Panc1 (cell line): ENCODE results near the gene PDE3A. TPM values are rescaled to one million over a fixed set of nuclear protein-coding genes. Genes with fewer than 3 reads are reported as not detected.

ENCODE experiments used
- ATAC-seq: fragments of 200-7000 bp; cut with Tn5 transposase; 2 replicates; pipeline ENCODE4 v1.9.1; 2020; ENCODE audit warnings: mild to moderate bottlenecking, moderate library complexity
- BruUV-seq: library from RNA; stranded (reverse); fragments of 400-500 nt; replicated peaks from 2 replicates; lab custom pipeline; 2021; lab: Mats Ljungman, UMichigan
- CTCF ChIA-PET: fragments of 300-600 bp; sonication (Branson Sonifier 250); formaldehyde crosslinking; loops from one replicate; lab custom pipeline; 2022; ENCODE audit warnings: antibody characterized with exemption; lab: Charles Lee
- POLR2A ChIA-PET: fragments of 300-600 bp; sonication (Branson Sonifier 250); formaldehyde crosslinking; loops from one replicate; lab custom pipeline; 2022; ENCODE audit warnings: antibody characterized with exemption; lab: Charles Lee
- DNase-seq: peaks from one replicate; pipeline ENCODE4 v3.0.0-alpha.2; 2010; ENCODE audit warnings: low read depth, low spot score
- H3K27ac ChIP-seq: 2 replicates; pipeline ENCODE4 v1.5.1; 2011; ENCODE audit warnings: mild to moderate bottlenecking, low read length, inconsistent platforms
- H3K27me3 ChIP-seq: fragments of 200-500 bp; sonication (Bioruptor generic); 2 replicates; pipeline ENCODE4 v1.6.0; 2014; ENCODE audit warnings: low read length, inconsistent platforms; ENCODE audit not compliant: control insufficient read depth, insufficient read depth
- H3K36me3 ChIP-seq: fragments of 200-500 bp; sonication (Bioruptor generic); 2 replicates; pipeline ENCODE4 v1.5.1; 2014; ENCODE audit warnings: inconsistent platforms, mild to moderate bottlenecking, low read length, moderate library complexity; ENCODE audit not compliant: control insufficient read depth, insufficient read depth
- H3K4me1 ChIP-seq: 2 replicates; pipeline ENCODE4 v1.5.1; 2011; ENCODE audit warnings: inconsistent platforms, mild to moderate bottlenecking, low read length, moderate library complexity; ENCODE audit not compliant: control insufficient read depth, insufficient read depth
- H3K4me3 ChIP-seq, 2 experiments: 2 replicates each; pipeline ENCODE4 v1.5.1; 2011 to 2012; ENCODE audit warnings: low read depth in 2 of 2, low read length in 2 of 2, mild to moderate bottlenecking in 2 of 2, inconsistent platforms in 1 of 2, moderate library complexity in 1 of 2
- H3K9me3 ChIP-seq: fragments of 200-500 bp; sonication (Bioruptor generic); 2 replicates; pipeline ENCODE4 v1.5.1; 2014; ENCODE audit warnings: low read depth, mild to moderate bottlenecking, inconsistent platforms, low read length, moderate library complexity; ENCODE audit not compliant: control insufficient read depth, insufficient read depth
- CTCF ChIP-seq: fragments of 450-650 bp; IDR thresholded peaks from 2 replicates; pipeline ENCODE4 v1.5.1; 2017; ENCODE audit warnings: mild to moderate bottlenecking
- POLR2AphosphoS5 ChIP-seq: IDR thresholded peaks from 2 replicates; pipeline ENCODE4 v1.6.1; 2012; ENCODE audit warnings: mild to moderate bottlenecking, low read depth, low read length, moderate library complexity
- REST ChIP-seq, 2 experiments: IDR thresholded peaks; 2 replicates each; pipeline ENCODE4 v1.6.1; 2011 to 2012; ENCODE audit warnings: low read depth in 2 of 2, control low read depth in 1 of 2, low read length in 1 of 2, mild to moderate bottlenecking in 1 of 2, moderate library complexity in 1 of 2; ENCODE audit not compliant: insufficient read depth in 1 of 2
- SIN3A ChIP-seq: IDR thresholded peaks from 2 replicates; pipeline ENCODE4 v1.6.1; 2012; ENCODE audit warnings: low read depth, mild to moderate bottlenecking, low read length, moderate library complexity, borderline replicate concordance; ENCODE audit not compliant: insufficient read depth
- TCF7L2 ChIP-seq: IDR thresholded peaks from 2 replicates; pipeline ENCODE4 v1.6.1; 2011; ENCODE audit warnings: mild to moderate bottlenecking, low read depth, low read length, inconsistent platforms
- in situ Hi-C: cut with HindIII; loops from 2 replicates; pipeline ENCODE4 v1.10.0; 2016; ENCODE audit warnings: low sequenced_read_pairs, low pct_unique_long_range_greater_than_20kb
- intact Hi-C: fragments of 100-400 bp; cut with micrococcal nuclease; formaldehyde crosslinking; loops from one replicate; pipeline ENCODE4 v1.10.0; 2022; ENCODE audit not compliant: unreplicated experiment
- total RNA-seq: library from RNA; stranded (reverse); gene quantifications from one replicate; pipeline ENCODE4 v1.2.1, GENCODE V29; 2021; ENCODE audit not compliant: unreplicated experiment

The PDE3A gene
- total RNA-seq, 1 experiment from 2014 or later, result 0.03 TPM

- H3K4me3 ChIP-seq, result no peak overlapping the region
- H3K9me3 ChIP-seq, result no peaks in the 10 kb centered on the region
- POLR2A ChIA-PET, result no interaction called here
- no peaks in the 10 kb centered on the region for H3K27me3 ChIP-seq
- no peaks in the 10 kb centered on the region for H3K36me3 ChIP-seq
- DNase-seq (no peak), ATAC-seq (no peak)
- TF ChIP-seq CTCF (no peak), SIN3A (no peak), REST (IDR thresholded peaks at IDR 0.05; ENCODE audit: insufficient read depth in 1 of 2, low read depth in 2 of 2, low read length in 1 of 2) (no peak), POLR2AphosphoS5 (no peak), TCF7L2 (no peak)
- CTCF ChIA-PET, result no interaction called here
- in situ Hi-C loops, result no loop called here
- BruUV-seq, result no TSS peak
- no peak overlapping the region for H3K27ac ChIP-seq
- no peaks in the 10 kb centered on the region for H3K4me1 ChIP-seq
- intact Hi-C loops, result no loop called here
Observed at GRCh38 chr12:20423557-20423956, 55.2 kb downstream of the PDE3A start.

- no peak overlapping the region for H3K27ac ChIP-seq
- no peak for DNase-seq
- TF ChIP-seq POLR2AphosphoS5, result no peak
- TF ChIP-seq REST (IDR thresholded peaks at IDR 0.05; ENCODE audit: insufficient read depth in 1 of 2, low read depth in 2 of 2, low read length in 1 of 2), result no peak
- TF ChIP-seq TCF7L2, result no peak
- TF ChIP-seq SIN3A, result no peak
- no peak for TF ChIP-seq CTCF
- H3K9me3 ChIP-seq, result no peaks in the 10 kb centered on the region
- in situ Hi-C loops, result no loop called here
- intact Hi-C loops, result no loop called here
- POLR2A ChIA-PET, result no interaction called here
- no TSS peak for BruUV-seq
- H3K27me3 ChIP-seq, result no peaks in the 10 kb centered on the region
- H3K4me1 ChIP-seq, result no peaks in the 10 kb centered on the region
- no peaks in the 10 kb centered on the region for H3K36me3 ChIP-seq
- no peak for ATAC-seq
- CTCF ChIA-PET, result no interaction called here
- no peak overlapping the region for H3K4me3 ChIP-seq
Observed at GRCh38 chr12:20424841-20425240, 56.5 kb downstream of the PDE3A start.
